ENCODE measurements around the gene HOXA11.

The HOXA11 gene

DNA sequence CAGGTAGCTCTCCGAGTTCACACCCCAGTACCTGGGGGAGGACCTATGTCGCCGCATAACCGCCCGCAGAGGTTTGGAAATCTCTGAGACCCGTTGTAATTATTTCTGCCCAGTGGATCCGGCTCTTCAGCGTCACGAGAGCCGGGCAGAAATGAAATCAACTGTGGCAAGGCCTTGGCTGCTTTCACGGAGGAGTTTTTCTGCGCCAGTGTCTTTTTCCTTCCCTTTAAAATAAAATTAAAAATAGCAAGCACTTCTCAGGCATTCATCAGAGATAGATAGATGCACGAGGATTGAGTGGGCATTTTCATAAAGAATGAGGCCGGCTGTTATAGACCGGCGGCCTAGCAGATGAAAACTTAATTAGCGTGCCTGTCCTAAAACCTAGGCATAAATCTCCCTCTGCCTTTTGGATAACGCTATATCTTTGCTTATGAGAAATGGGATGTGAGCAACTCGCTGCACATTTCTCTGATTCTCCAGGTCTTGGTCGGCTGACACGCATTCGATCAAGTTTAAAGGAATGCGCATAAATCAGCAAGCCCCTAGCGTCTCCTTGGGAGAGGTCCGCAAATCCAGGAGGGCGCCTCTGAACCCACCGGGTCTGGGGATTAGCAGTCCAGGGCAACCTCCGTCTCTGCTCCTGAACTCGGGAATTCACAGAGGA, 8.4 kb upstream of the HOXA11 start:
- Histone ChIP-seq H3K36me3 (ENCODE audit: control insufficient read depth, low read length) (no peaks in the 10 kb centered on the region), H3K4me2 (ENCODE audit: low read length) (peak overlapping the region; percentile 38; the same call in 1 of the 2 replicates), H3K27ac (ENCODE audit: low read depth, low read length) (no peak overlapping the region), H3F3A (ENCODE audit: control insufficient read depth, insufficient read depth) (peaks cover 2% of the 10 kb centered on the region; the same call in 1 of the 2 replicates), H3K27me3 (ENCODE audit: control insufficient read depth, low read length) (peaks cover 94% of the 10 kb centered on the region), H3K9me2 (replicated peaks; ENCODE audit: control insufficient read depth, low read length) (no peaks in the 10 kb centered on the region), H3K4me1 (ENCODE audit: control insufficient read depth, low read length) (peaks cover 13% of the 10 kb centered on the region), H3K79me2 (ENCODE audit: control insufficient read depth, low read length) (no peaks in the 10 kb centered on the region), H4K20me1 (ENCODE audit: control insufficient read depth, insufficient read depth, low read depth, low read length) (0 out of 2 replicates have a peak, but pooled peaks cover 8% of the 10 kb centered on the region), H3K9me3 (ENCODE audit: control insufficient read depth, insufficient read depth, low read length) (no peaks in the 10 kb centered on the region), H3K4me3 (ENCODE audit: low read length) (peak overlapping the region; percentile 12; the same call in 1 of the 2 replicates)
- peak; percentile 10; the same call in 1 of the 2 replicates for TF ChIP-seq EZH2phosphoT487 (IDR thresholded peaks at IDR 0.05; ENCODE audit: borderline replicate concordance, low read length)
- TF ChIP-seq, protein P1, sequence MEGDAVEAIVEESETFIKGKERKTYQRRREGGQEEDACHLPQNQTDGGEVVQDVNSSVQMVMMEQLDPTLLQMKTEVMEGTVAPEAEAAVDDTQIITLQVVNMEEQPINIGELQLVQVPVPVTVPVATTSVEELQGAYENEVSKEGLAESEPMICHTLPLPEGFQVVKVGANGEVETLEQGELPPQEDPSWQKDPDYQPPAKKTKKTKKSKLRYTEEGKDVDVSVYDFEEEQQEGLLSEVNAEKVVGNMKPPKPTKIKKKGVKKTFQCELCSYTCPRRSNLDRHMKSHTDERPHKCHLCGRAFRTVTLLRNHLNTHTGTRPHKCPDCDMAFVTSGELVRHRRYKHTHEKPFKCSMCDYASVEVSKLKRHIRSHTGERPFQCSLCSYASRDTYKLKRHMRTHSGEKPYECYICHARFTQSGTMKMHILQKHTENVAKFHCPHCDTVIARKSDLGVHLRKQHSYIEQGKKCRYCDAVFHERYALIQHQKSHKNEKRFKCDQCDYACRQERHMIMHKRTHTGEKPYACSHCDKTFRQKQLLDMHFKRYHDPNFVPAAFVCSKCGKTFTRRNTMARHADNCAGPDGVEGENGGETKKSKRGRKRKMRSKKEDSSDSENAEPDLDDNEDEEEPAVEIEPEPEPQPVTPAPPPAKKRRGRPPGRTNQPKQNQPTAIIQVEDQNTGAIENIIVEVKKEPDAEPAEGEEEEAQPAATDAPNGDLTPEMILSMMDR (IDR thresholded peaks at IDR 0.05; ENCODE audit: low read depth, low read length, poor library complexity, severe bottlenecking): no peak

GRCh38 chr7:27192546-27193334, 7.7 kb upstream of the HOXA11 start:
- peak overlapping the region; percentile 12; the same call in 1 of the 2 replicates for H3K4me3 ChIP-seq (ENCODE audit: low read length)

GRCh38 chr7:27191833-27192545, 7.0 kb upstream of the HOXA11 start:
- no peak overlapping the region for H3K27ac ChIP-seq (ENCODE audit: low read depth, low read length)
- H4K20me1 ChIP-seq (ENCODE audit: control insufficient read depth, insufficient read depth, low read depth, low read length): 0 out of 2 replicates have a peak, but pooled peaks cover 8% of the 10 kb centered on the region
- peaks cover 19% of the 10 kb centered on the region for H3K4me1 ChIP-seq (ENCODE audit: control insufficient read depth, low read length)
- 0 out of 2 replicates have a peak overlapping the region, but pooled peaks have one; percentile 38 for H3K4me2 ChIP-seq (ENCODE audit: low read length)
- TF ChIP-seq, protein P1 (IDR thresholded peaks at IDR 0.05; ENCODE audit: low read depth, low read length, poor library complexity, severe bottlenecking): no peak
- TF ChIP-seq EZH2phosphoT487 (IDR thresholded peaks at IDR 0.05; ENCODE audit: borderline replicate concordance, low read length): peak; percentile 84
- no peaks in the 10 kb centered on the region for H3K9me3 ChIP-seq (ENCODE audit: control insufficient read depth, insufficient read depth, low read length)
- H3K79me2 ChIP-seq (ENCODE audit: control insufficient read depth, low read length): no peaks in the 10 kb centered on the region
- peaks cover 94% of the 10 kb centered on the region for H3K27me3 ChIP-seq (ENCODE audit: control insufficient read depth, low read length)
- no peaks in the 10 kb centered on the region for H3K36me3 ChIP-seq (ENCODE audit: control insufficient read depth, low read length)
- no peaks in the 10 kb centered on the region for H3K9me2 ChIP-seq (replicated peaks; ENCODE audit: control insufficient read depth, low read length)
- H3K4me3 ChIP-seq (ENCODE audit: low read length): no peak overlapping the region
- peaks cover 4% of the 10 kb centered on the region; the same call in 1 of the 2 replicates for H3F3A ChIP-seq (ENCODE audit: control insufficient read depth, insufficient read depth)

More at GRCh38 chr7:27192546-27193334, 7.7 kb upstream of the HOXA11 start:
- Histone ChIP-seq H3K27me3 (ENCODE audit: control insufficient read depth, low read length) (peaks cover 94% of the 10 kb centered on the region), H3K79me2 (ENCODE audit: control insufficient read depth, low read length) (no peaks in the 10 kb centered on the region), H3F3A (ENCODE audit: control insufficient read depth, insufficient read depth) (peaks cover 2% of the 10 kb centered on the region; the same call in 1 of the 2 replicates), H3K27ac (ENCODE audit: low read depth, low read length) (no peak overlapping the region), H3K9me2 (replicated peaks; ENCODE audit: control insufficient read depth, low read length) (no peaks in the 10 kb centered on the region), H3K4me1 (ENCODE audit: control insufficient read depth, low read length) (peaks cover 19% of the 10 kb centered on the region), H3K9me3 (ENCODE audit: control insufficient read depth, insufficient read depth, low read length) (no peaks in the 10 kb centered on the region), H3K4me2 (ENCODE audit: low read length) (peak overlapping the region; percentile 38), H4K20me1 (ENCODE audit: control insufficient read depth, insufficient read depth, low read depth, low read length) (0 out of 2 replicates have a peak, but pooled peaks cover 8% of the 10 kb centered on the region), H3K36me3 (ENCODE audit: control insufficient read depth, low read length) (no peaks in the 10 kb centered on the region)
- no peak; the same call in 1 of the 2 replicates for TF ChIP-seq EZH2phosphoT487 (IDR thresholded peaks at IDR 0.05; ENCODE audit: borderline replicate concordance, low read length)
- TF ChIP-seq, protein P1 (IDR thresholded peaks at IDR 0.05; ENCODE audit: low read depth, low read length, poor library complexity, severe bottlenecking): no peak

Data from DOHH2 (cell line).